IPS-NIHi11 (cell line): Measurements from ENCODE around the gene ZNF436.
"Not testable (repeated sequence)": the region's sequence is repeated elsewhere in the genome, so short reads cannot be mapped to it uniquely, and the experiment has no call there.

Source experiments
- DNase-seq: peaks from one replicate; pipeline ENCODE4 v3.0.0; 2012; ENCODE audit warnings: mixed read lengths, low spot score

The ZNF436 gene

GRCh38 chr1:23392125-23392855 is 22.7 kb upstream of the ZNF436 start:
- DNase-seq, result no peak

GRCh38 chr1:23389837-23390321 is 20.2 kb upstream of the ZNF436 start:
- DNase-seq, result no peak

GRCh38 chr1:23387494-23387893 is 17.9 kb upstream of the ZNF436 start:
- no peak for DNase-seq

GRCh38 chr1:23385119-23385621 is 15.5 kb upstream of the ZNF436 start:
- no peak for DNase-seq

- no peak for DNase-seq
Measured at GRCh38 chr1:23384312-23385058, 14.8 kb upstream of the ZNF436 start.

- no peak for DNase-seq
Measured at GRCh38 chr1:23383577-23384311, 14.1 kb upstream of the ZNF436 start.

- DNase-seq, result no peak
Measured at GRCh38 chr1:23381233-23381885, 11.7 kb upstream of the ZNF436 start.

GRCh38 chr1:23380719-23381118 is 11.1 kb upstream of the ZNF436 start:
- no peak for DNase-seq

- DNase-seq, result not testable (repeated sequence)
Measured at GRCh38 chr1:23380236-23380635, 10.6 kb upstream of the ZNF436 start.

GRCh38 chr1:23376890-23377811 is 7.5 kb upstream of the ZNF436 start:
- DNase-seq, result peak; percentile 39

GRCh38 chr1:23374079-23374735 is 4.6 kb upstream of the ZNF436 start:
- not testable (repeated sequence) for DNase-seq

GRCh38 chr1:23371987-23372880 is 2.6 kb upstream of the ZNF436 start:
- DNase-seq, result no peak

GRCh38 chr1:23370709-23371584 is 1.3 kb upstream of the ZNF436 start:
- DNase-seq, result peak; percentile 78

GRCh38 chr1:23370330-23370708 is 683 bp upstream of the ZNF436 start:
- DNase-seq, result no peak

- DNase-seq, result peak; percentile 86
Measured at GRCh38 chr1:23368562-23369334, 888 bp downstream of the ZNF436 start.

- peak; percentile 98 for DNase-seq
Measured at GRCh38 chr1:23367791-23368561, 1.7 kb downstream of the ZNF436 start.

- DNase-seq, result no peak
Measured at GRCh38 chr1:23367451-23367790, 2.2 kb downstream of the ZNF436 start.
